Stimulated activated CD4-positive, alpha-beta T cell treated with anti-CD3 and anti-CD28 coated beads, Interleukin-15, amount 100 ng/mL, for 48 hours (primary cell): ENCODE data around the gene NEUROD2.
A peak's percentile ranks its signal among the peaks of the same experiment; 100 is the strongest.

ENCODE experiments used
- DNase-seq, 2 donors: peaks; one replicate each; pipeline ENCODE4 v3.0.0-alpha.2; 2020; ENCODE audit warnings: low read depth in 2 of 2

Gene NEUROD2

GRCh38 chr17:39618956-39619785 is 11.5 kb upstream of the NEUROD2 start:
- no peak for DNase-seq

GRCh38 chr17:39618246-39618913 is 10.7 kb upstream of the NEUROD2 start:
- no peak for DNase-seq

GRCh38 chr17:39617446-39618245 is 9.9 kb upstream of the NEUROD2 start:
- peak in 1 of 2 donors; percentile 24 for DNase-seq

DNA sequence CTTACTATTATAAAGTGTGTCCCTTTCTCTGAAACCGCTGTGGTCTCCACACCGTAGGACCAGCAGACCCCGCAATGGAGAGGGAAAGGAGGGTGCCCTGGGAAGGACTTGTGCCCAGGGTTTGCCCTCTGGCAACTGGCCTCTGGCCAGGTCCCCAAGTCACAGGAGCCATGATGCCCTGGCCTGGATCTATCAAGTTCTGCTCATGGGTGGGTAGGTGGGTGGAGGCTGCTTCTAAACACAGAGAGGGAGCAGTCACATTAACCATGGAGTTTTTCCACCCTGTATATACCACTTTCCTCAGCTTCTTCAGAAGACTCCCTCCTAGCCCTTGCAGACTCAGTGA is 9.4 kb upstream of the NEUROD2 start:
- no peak for DNase-seq

DNA sequence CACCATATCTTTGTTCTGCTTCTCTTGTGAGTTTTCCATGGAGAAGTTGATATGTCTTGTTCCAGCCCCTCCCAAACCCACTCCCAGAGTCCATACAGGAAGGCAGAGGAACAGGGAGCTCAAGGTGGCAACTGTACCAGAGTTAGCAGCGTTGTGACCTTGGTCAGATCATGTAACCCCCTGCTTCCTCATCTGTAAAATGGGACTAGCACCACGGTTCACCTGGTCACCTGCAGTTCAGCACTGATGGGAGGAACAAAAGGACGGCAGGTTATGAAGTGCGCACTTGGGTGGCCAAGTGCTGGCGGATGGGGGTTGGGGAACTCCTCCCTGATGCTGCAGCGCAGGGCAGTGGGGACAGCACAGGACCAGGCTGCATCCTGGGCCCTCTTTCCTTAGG is 7.7 kb upstream of the NEUROD2 start:
- no peak for DNase-seq

- no peak for DNase-seq
Observed at GRCh38 chr17:39614545-39615157, 6.9 kb upstream of the NEUROD2 start.

- DNase-seq = no peak
Observed at GRCh38 chr17:39612935-39613464, 5.3 kb upstream of the NEUROD2 start.

DNA sequence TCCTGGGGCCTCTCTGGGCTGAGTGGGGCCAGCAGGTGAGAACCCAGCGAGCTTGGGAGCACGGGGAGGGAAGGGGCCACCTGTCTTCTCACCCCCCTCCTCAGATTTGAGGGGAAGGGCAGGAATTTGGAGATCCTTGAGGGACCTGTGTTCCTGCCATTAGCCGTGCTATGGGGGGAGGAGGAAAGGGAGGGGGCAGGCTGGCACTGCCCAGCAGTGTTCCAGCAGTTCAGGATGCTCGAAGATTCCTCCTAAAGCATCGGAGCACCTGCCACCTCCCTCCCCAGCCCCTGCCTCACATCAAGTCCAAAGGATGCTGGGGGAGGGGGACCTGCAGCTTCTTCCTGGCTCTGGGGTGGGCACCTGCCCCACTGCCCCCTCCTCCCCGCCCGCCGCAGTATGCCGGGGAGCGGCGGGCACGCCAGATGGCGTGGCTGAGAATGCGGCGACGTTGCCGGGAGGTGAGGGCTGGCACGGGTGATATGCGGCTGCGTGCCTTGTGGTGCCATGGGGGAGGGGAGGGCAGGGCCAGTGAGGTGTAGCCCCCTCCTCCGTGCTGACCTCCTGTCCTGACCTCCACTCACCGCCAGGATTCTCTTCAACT is 4.7 kb upstream of the NEUROD2 start:
- DNase-seq = no peak

GRCh38 chr17:39611401-39612112 is 3.8 kb upstream of the NEUROD2 start:
- DNase-seq = no peak

GRCh38 chr17:39609416-39610025 is 1.8 kb upstream of the NEUROD2 start:
- no peak for DNase-seq

GRCh38 chr17:39608142-39608981 is 642 bp upstream of the NEUROD2 start:
- no peak for DNase-seq

DNA sequence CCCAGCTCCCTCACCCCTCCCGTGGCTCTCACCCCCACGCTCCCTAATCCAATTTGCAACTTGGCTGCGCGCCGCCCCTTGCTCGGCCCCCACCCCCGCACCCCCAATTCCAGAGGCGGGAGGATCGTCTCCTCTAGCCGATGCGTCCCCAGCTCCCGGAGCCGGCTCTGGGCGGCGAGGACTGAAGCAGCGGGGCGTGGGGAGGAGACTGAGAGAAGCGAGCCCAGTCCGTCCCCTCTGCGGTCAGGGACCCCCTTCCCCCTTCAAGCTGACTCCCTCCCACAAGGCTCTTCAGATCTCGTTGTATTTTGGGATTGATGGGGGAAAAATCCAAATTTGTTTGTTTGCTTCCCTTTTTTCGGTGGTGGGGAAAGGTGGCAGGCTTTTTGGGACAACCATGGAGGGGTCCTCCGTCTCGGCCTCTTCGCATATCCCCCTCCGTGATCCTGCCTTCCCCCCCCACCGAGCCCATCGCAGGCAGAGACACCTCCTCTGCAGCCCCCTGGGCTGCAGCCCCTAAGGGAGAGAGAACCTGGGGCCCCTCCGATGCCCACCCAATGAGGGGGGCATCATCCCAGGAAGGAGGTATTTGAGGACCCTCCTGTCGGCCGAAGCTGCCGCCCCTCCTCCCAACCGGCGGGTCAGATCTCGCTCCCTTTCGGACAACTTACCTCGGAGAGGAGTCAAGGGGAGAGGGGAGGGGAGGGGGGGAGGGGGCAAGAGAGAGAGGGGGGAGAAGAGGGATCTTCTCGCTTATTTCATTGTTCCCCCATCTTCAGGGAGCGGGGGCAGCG is 466 bp downstream of the NEUROD2 start:
- no peak for DNase-seq

- no peak for DNase-seq
Observed at GRCh38 chr17:39606434-39607056, 1.2 kb downstream of the NEUROD2 start.

DNA sequence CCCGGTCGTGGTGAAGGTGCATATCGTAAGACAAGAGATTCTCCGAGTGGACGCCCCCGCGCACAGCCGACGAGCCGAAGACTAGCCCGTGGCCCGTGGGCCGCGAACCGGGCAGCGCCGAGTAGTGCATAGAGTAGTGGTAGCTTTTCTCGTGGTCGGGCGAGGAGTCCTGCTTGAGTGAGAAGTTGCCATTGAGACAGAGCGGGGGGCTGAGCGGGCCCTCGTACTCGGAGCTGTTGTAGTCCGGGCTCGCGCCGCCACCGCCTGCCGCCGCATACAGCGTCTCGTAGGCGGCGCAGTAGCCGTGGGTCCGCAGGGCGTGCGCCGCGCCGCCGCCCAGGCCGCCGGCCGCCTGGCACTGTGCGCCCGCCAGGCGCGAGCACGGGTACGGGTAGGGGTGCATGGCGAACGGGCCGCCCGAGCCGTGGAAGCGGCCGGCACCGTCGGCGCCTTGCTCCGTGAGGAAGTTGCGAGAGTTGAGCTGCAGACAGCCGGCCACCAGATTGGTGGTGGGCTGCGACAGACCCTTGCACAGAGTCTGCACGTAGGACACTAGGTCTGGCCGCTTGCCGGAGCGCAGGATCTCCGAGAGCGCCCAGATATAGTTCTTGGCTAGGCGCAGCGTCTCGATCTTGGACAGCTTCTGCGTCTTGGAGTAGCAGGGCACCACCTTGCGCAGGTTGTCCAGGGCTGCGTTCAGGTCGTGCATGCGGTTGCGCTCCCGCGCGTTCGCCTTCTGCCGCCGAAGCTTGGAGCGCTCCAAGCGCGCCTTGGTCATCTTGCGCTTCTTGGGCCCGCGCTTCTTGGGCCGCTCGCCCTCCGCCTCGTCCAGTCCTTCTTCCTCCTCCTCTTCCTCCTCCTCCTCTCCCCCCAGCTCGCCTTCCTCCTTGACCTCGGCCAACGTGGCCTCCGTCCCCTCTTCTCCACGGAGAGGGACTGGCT is 2.0 kb downstream of the NEUROD2 start:
- DNase-seq = no peak

GRCh38 chr17:39604911-39605491 is 2.7 kb downstream of the NEUROD2 start:
- no peak for DNase-seq

GRCh38 chr17:39603304-39604016 is 4.3 kb downstream of the NEUROD2 start:
- no peak for DNase-seq
